Measurements from ENCODE around the gene PANK2. TPM values are rescaled to one million over a fixed set of nuclear protein-coding genes. Genes with fewer than 3 reads are reported as not detected.

Gene PANK2
- total RNA-seq, 1 donor from 2014 or later, result 53.5 TPM

DNA sequence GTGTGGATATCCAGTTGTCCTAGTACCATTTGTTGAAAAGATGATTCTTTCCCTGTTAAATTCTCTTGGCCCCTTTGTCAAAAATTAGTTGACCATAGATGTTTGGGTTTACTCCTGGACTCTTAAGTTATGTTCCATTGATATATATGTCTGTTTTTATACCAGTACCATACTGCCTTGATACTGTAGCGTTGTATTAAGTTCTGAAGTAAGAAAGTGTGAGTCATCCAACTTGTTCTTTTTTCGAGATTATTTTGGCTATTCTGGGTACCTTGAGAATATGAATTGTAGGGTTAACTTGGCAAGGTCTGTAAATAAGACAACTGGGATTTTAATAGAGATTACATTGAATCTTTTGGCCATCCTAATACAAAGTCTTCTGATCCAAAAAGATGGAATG is 26.5 kb downstream of the PANK2 start:
- Histone ChIP-seq H3K27me3 (no peaks in the 10 kb centered on the region), H3K4me3 (no peak overlapping the region), H3K4me1 (no peaks in the 10 kb centered on the region), H3K9me3 (no peaks in the 10 kb centered on the region), H3K27ac (no peak overlapping the region), H3K36me3 (peaks cover 0 to 67% of the 10 kb centered on the region in 2 donors)
- intact Hi-C loops (cut with DNase I), result no loop called here
- no peak for TF ChIP-seq CTCF (IDR thresholded peaks at IDR 0.05)
- DNase-seq (ENCODE audit: extremely low spot score in 2 of 2), result no peak

DNA sequence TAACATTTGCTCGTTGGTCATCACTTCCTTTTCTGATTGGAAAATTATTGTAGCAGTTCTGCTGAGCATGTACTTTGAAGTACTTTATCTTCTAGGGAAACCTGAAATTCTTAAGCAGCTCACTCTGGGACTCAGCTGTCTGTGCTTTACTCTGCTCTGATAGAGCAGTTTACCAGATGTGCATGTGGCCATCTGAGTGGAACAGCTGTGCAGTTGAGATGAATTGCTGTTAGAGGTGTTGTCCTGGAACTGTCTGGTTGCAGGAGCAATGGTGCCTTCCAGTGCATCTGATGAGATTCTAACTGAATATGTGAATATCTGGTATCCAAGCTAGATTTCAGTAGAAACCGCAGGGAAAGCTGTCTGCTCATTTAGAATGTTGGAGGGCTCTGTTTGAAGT is 27.2 kb downstream of the PANK2 start:
- intact Hi-C loops (cut with DNase I), result no loop called here

DNA sequence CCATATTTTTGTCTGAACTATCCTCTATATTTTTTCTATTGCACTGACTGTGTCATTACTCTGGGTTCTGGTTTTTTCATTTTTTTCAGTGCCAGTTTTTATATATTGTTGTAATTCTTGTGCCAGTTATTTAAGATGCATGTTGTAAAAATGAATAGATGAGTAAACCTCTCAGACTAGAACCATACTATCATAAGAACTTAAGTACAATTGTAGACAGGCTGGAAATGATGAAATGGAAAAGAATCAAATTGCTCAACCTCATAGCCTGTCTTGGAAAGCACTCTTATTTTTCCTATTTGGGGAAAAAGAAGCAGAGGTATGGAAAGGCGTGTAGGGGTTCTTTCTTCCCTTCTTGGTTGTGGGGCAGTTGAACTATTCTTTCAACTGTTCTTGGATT is 30.2 kb downstream of the PANK2 start:
- DNase-seq (ENCODE audit: extremely low spot score in 2 of 2), result no peak
- TF ChIP-seq POLR2A (IDR thresholded peaks at IDR 0.05), result no peak
- no peak for TF ChIP-seq CTCF (IDR thresholded peaks at IDR 0.05)
- no peak for TF ChIP-seq POLR2AphosphoS5 (IDR thresholded peaks at IDR 0.05; ENCODE audit: insufficient read depth in 1 of 2, low read depth in 1 of 2)
- H3K27ac ChIP-seq, result no peak overlapping the region
- H3K4me3 ChIP-seq, result no peak overlapping the region
- H3K4me1 ChIP-seq, result peaks cover 11% of the 10 kb centered on the region
- H3K9me3 ChIP-seq, result no peaks in the 10 kb centered on the region
- peaks cover 0 to 57% of the 10 kb centered on the region in 2 donors for H3K36me3 ChIP-seq
- H3K27me3 ChIP-seq, result no peaks in the 10 kb centered on the region
- intact Hi-C loops (cut with DNase I), result no loop called here

More for the DNA sequence above, 27.2 kb downstream of the PANK2 start:
- no peak for DNase-seq (ENCODE audit: extremely low spot score in 2 of 2)
- TF ChIP-seq POLR2AphosphoS5 (IDR thresholded peaks at IDR 0.05; ENCODE audit: insufficient read depth in 1 of 2, low read depth in 1 of 2), result no peak
- no peak for TF ChIP-seq CTCF (IDR thresholded peaks at IDR 0.05)
- TF ChIP-seq POLR2A (IDR thresholded peaks at IDR 0.05), result no peak
- Histone ChIP-seq H3K4me3 (no peak overlapping the region), H3K27ac (no peak overlapping the region), H3K9me3 (no peaks in the 10 kb centered on the region), H3K36me3 (peaks cover 0 to 64% of the 10 kb centered on the region in 2 donors), H3K27me3 (no peaks in the 10 kb centered on the region), H3K4me1 (no peaks in the 10 kb centered on the region)

DNA sequence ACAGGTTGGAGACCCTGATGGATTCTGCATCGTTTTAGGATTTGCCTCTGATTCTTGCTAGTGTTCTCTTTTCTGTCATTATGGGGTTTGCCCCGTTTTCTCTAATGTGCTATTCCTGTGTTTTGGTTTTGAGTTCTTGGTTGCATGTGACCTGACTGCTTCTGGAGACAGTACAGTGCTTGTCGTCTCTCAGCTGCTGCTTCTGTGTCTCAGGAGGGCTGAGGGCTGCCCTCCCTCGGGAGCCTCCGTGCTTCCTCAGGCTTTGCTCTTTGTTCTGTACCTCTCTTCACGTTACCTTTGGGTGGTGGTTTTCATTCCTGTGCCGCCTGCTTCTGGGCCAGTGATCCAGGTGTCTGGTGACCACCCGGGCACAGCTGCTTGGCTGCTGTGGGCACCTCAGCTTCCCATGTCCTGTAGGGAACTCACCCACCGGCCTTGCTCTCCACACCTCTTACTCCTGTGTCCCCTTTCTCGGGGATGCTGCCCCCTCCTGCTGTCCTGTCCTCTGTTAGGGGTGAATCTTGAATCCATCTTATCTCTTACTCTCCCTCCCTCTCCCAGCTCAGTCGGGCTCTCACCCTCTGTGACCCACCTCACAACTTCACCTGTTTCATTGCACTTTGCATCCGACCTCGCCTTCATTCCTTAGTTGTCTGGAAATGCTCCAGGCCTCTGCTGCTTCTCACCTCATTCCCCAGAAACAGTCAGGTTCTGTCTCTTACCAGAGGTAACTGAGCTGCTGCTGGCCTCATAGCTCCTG is 33.2 kb downstream of the PANK2 start:
- Histone ChIP-seq H3K9me3 (no peaks in the 10 kb centered on the region), H3K4me1 (peaks cover 14% of the 10 kb centered on the region), H3K27me3 (no peaks in the 10 kb centered on the region), H3K27ac (no peak overlapping the region), H3K36me3 (peaks cover 0 to 57% of the 10 kb centered on the region in 2 donors), H3K4me3 (no peak overlapping the region)
- intact Hi-C loops (cut with DNase I), result no loop called here
- no peak for DNase-seq (ENCODE audit: extremely low spot score in 2 of 2)
- TF ChIP-seq CTCF (IDR thresholded peaks at IDR 0.05) (no peak), POLR2AphosphoS5 (IDR thresholded peaks at IDR 0.05; ENCODE audit: insufficient read depth in 1 of 2, low read depth in 1 of 2) (no peak), POLR2A (IDR thresholded peaks at IDR 0.05) (no peak)

DNA sequence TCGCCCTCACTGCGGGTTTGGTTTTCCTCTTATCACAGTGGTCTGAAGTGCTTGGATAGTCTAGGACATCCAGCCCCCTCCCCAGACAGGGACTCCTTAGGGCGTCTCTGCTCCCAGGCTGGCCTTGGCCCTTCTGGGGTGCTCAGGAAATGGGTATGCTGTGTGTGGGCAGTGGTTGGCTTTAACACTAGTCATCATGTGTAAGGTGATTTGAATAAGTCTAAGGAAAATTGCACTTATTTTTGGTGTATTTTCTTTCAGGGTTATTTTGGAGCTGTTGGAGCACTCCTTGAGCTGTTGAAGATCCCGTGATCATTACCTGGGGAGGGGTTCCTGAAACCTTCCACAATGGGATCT is 33.8 kb downstream of the PANK2 start:
- DNase-seq (ENCODE audit: extremely low spot score in 2 of 2), result no peak
- peaks cover 0 to 57% of the 10 kb centered on the region in 2 donors for H3K36me3 ChIP-seq
- intact Hi-C loops (cut with DNase I), result no loop called here

More for the DNA sequence above, 33.8 kb downstream of the PANK2 start:
- TF ChIP-seq POLR2AphosphoS5 (IDR thresholded peaks at IDR 0.05; ENCODE audit: insufficient read depth in 1 of 2, low read depth in 1 of 2) (no peak), CTCF (IDR thresholded peaks at IDR 0.05) (no peak), POLR2A (IDR thresholded peaks at IDR 0.05) (no peak)
- Histone ChIP-seq H3K4me3 (no peak overlapping the region), H3K27ac (no peak overlapping the region), H3K27me3 (no peaks in the 10 kb centered on the region), H3K4me1 (peaks cover 17% of the 10 kb centered on the region), H3K9me3 (no peaks in the 10 kb centered on the region)
